CD8-positive, alpha-beta memory T cell (primary cell): Measurements from ENCODE around the gene BPNT1. TPM values are rescaled to one million over a fixed set of nuclear protein-coding genes. Genes with fewer than 3 reads are reported as not detected.

Experiments used
- CTCF ChIA-PET: fragments of 350-600 bp; sonication (Branson Sonifier 250); formaldehyde crosslinking; loops from one replicate; lab custom pipeline; 2021; ENCODE audit warnings: antibody characterized with exemption; lab: Charles Lee
- POLR2A ChIA-PET: fragments of 350-600 bp; sonication (Branson Sonifier 250); formaldehyde crosslinking; loops from one replicate; lab custom pipeline; 2021; ENCODE audit warnings: antibody characterized with exemption; lab: Charles Lee
- DNase-seq, 5 donors: peaks; one replicate each; pipeline versions ENCODE4 v3.0.0 to v3.0.0-alpha.2; 2020 to 2022; ENCODE audit warnings: mixed read lengths in 1 of 5
- H3K27ac ChIP-seq: one replicate; pipeline ENCODE4 v1.7.0; 2013; ENCODE audit warnings: low read depth, mild to moderate bottlenecking, low read length, moderate library complexity
- H3K27me3 ChIP-seq: 2 replicates; pipeline ENCODE4 v1.7.0; 2013; ENCODE audit warnings: low read length, mild to moderate bottlenecking; ENCODE audit not compliant: insufficient read depth, poor library complexity, severe bottlenecking
- H3K36me3 ChIP-seq: 2 replicates; pipeline ENCODE4 v1.7.0; 2013; ENCODE audit warnings: mild to moderate bottlenecking, low read length, moderate library complexity; ENCODE audit not compliant: insufficient read depth
- H3K4me1 ChIP-seq: 2 replicates; pipeline ENCODE4 v1.7.0; 2013; ENCODE audit warnings: mild to moderate bottlenecking, low read length, moderate library complexity; ENCODE audit not compliant: insufficient read depth
- H3K4me3 ChIP-seq: 2 replicates; pipeline ENCODE4 v1.7.0; 2013; ENCODE audit warnings: mild to moderate bottlenecking, low read length
- H3K9me3 ChIP-seq: 2 replicates; pipeline ENCODE4 v1.7.0; 2013; ENCODE audit warnings: mild to moderate bottlenecking, low read length
- H3K27ac Mint-ChIP-seq, 8 donors: one replicate each; pipeline ENCODE4 v1.8.0; 2020 to 2021; ENCODE audit warnings: mixed read lengths in 8 of 8, mild to moderate bottlenecking in 6 of 8, inconsistent platforms in 3 of 8, moderate library complexity in 3 of 8
- H3K27me3 Mint-ChIP-seq, 2 donors: one replicate each; pipeline ENCODE4 v1.8.0; 2020 to 2021; ENCODE audit warnings: mixed read lengths in 2 of 2, mild to moderate bottlenecking in 1 of 2, moderate library complexity in 1 of 2
- H3K36me3 Mint-ChIP-seq, 3 donors: one replicate each; pipeline ENCODE4 v1.8.0; 2020 to 2021; ENCODE audit warnings: mixed read lengths in 3 of 3, inconsistent platforms in 1 of 3, mild to moderate bottlenecking in 1 of 3
- H3K4me1 Mint-ChIP-seq, 3 donors: one replicate each; pipeline ENCODE4 v1.8.0; 2020 to 2021; ENCODE audit warnings: mixed read lengths in 3 of 3, inconsistent platforms in 1 of 3, mild to moderate bottlenecking in 1 of 3
- H3K4me3 Mint-ChIP-seq, 7 donors: one replicate each; pipeline ENCODE4 v1.8.0; 2020 to 2021; ENCODE audit warnings: mixed read lengths in 7 of 7, mild to moderate bottlenecking in 6 of 7, moderate library complexity in 4 of 7, inconsistent platforms in 2 of 7
- H3K9me3 Mint-ChIP-seq, 5 donors: one replicate each; pipeline ENCODE4 v1.8.0; 2020 to 2022; ENCODE audit warnings: mixed read lengths in 5 of 5, mild to moderate bottlenecking in 3 of 5, moderate library complexity in 2 of 5, inconsistent platforms in 1 of 5
- polyA plus RNA-seq: library from polyadenylated mRNA; unstranded; fragments of 300-500 nt; fragmentation: Illumina TruSeq; gene quantifications from one replicate; pipeline ENCODE4 v1.2.3, GENCODE V29; 2021
- total RNA-seq, 2 experiments: library from RNA; stranded (reverse); gene quantifications; one replicate each; pipeline ENCODE4 v1.2.3, GENCODE V29; 2021

Gene BPNT1
- total RNA-seq (10 to 100 TPM; 24.8 to 26.3 TPM), polyA plus RNA-seq (21.3 TPM)

- peak; percentile 97 to 98 (median 97) for DNase-seq
- Histone ChIP-seq H3K27me3 (no peaks in the 10 kb centered on the region), H3K36me3 (no peaks in the 10 kb centered on the region), H3K9me3 (no peaks in the 10 kb centered on the region), H3K4me1 (peaks cover 17% of the 10 kb centered on the region), H3K4me3 (peak within 1 kb of the TSS; percentile 71), H3K27ac (peak within 1 kb of the TSS; percentile 33)
- H3K36me3 Mint-ChIP-seq = peaks cover 0 to 6% (median 1%) of the 10 kb centered on the region in 3 donors
- peaks cover 18 to 46% (median 26%) of the 10 kb centered on the region in 3 donors for H3K4me1 Mint-ChIP-seq
- CTCF ChIA-PET = interaction anchor here (0.9 kb wide), 1 partner anchor 42 kb away, joined by 3 read pairs; no protein-coding TSS in a partner anchor
- POLR2A ChIA-PET = interaction anchor here (0.6 to 1.3 kb wide), 3 partner anchors 12 to 57 kb away, joined by 3 to 7 read pairs (median 7); partner anchors contain the start of gene EPRS1
- H3K27ac Mint-ChIP-seq = peak within 1 kb of the TSS; percentile 83 to 98 (median 93)
- no peaks in the 10 kb centered on the region for H3K27me3 Mint-ChIP-seq
- H3K9me3 Mint-ChIP-seq = no peaks in the 10 kb centered on the region
- peak within 1 kb of the TSS; percentile 91 to 99 (median 92) for H3K4me3 Mint-ChIP-seq
These were observed at the start of gene BPNT1 for GRCh38 chr1:220089650-220090556. BPNT1 (minus strand) TSS chr1:220089788; CDS start chr1:220079846, 9,942 bp downstream.

- H3K9me3 Mint-ChIP-seq = no peaks in the 10 kb centered on the region
- peak overlapping the region in 4 of 7 donors; percentile 4 to 56 (median 30) for H3K4me3 Mint-ChIP-seq
- peaks cover 4% of the 10 kb centered on the region for H3K4me1 ChIP-seq
- H3K27ac ChIP-seq = no peak overlapping the region
- H3K36me3 Mint-ChIP-seq = peaks cover 19 to 81% (median 28%) of the 10 kb centered on the region in 3 donors
- no peaks in the 10 kb centered on the region for H3K9me3 ChIP-seq
- peak in 2 of 5 donors; percentile 7 to 18 for DNase-seq
- ChIA-PET POLR2A (interaction anchor here (0.6 kb wide), 1 partner anchor 596 kb away, joined by 9 read pairs; no protein-coding TSS in a partner anchor), CTCF (interaction anchor here (1.2 kb wide), 1 partner anchor 12 kb away, joined by 3 read pairs; no protein-coding TSS in a partner anchor)
- no peak overlapping the region for H3K4me3 ChIP-seq
- no peaks in the 10 kb centered on the region for H3K27me3 Mint-ChIP-seq
- peaks cover 11 to 16% (median 11%) of the 10 kb centered on the region in 3 donors for H3K4me1 Mint-ChIP-seq
- no peaks in the 10 kb centered on the region for H3K27me3 ChIP-seq
- peak overlapping the region; percentile 64 to 93 (median 82) for H3K27ac Mint-ChIP-seq
- H3K36me3 ChIP-seq = peaks cover 27% of the 10 kb centered on the region
These were observed 47.6 kb upstream of the BPNT1 start for GRCh38 chr1:220137019-220137786.

- Mint-ChIP-seq H3K4me1 (peaks cover 11 to 18% (median 14%) of the 10 kb centered on the region in 3 donors), H3K4me3 (no peak overlapping the region), H3K27me3 (no peaks in the 10 kb centered on the region), H3K27ac (peak overlapping the region in 4 of 8 donors; percentile 12 to 64 (median 43)), H3K9me3 (no peaks in the 10 kb centered on the region), H3K36me3 (peaks cover 13 to 73% (median 23%) of the 10 kb centered on the region in 3 donors)
- Histone ChIP-seq H3K9me3 (no peaks in the 10 kb centered on the region), H3K27me3 (no peaks in the 10 kb centered on the region), H3K36me3 (peaks cover 29% of the 10 kb centered on the region), H3K4me1 (peaks cover 4% of the 10 kb centered on the region), H3K4me3 (no peak overlapping the region), H3K27ac (no peak overlapping the region)
- ChIA-PET POLR2A (no interaction called here), CTCF (interaction anchor here (1.2 kb wide), 1 partner anchor 10 kb away, joined by 3 read pairs; no protein-coding TSS in a partner anchor)
- no peak for DNase-seq
These were observed 46.2 kb upstream of the BPNT1 start for GRCh38 chr1:220135755-220136154.

GRCh38 chr1:220129479-220130210 is 40.1 kb upstream of the BPNT1 start:
- ChIA-PET CTCF (no interaction called here), POLR2A (no interaction called here)
- Histone ChIP-seq H3K36me3 (peaks cover 21% of the 10 kb centered on the region), H3K27me3 (no peaks in the 10 kb centered on the region), H3K27ac (no peak overlapping the region), H3K9me3 (no peaks in the 10 kb centered on the region), H3K4me3 (no peak overlapping the region), H3K4me1 (no peaks in the 10 kb centered on the region)
- Mint-ChIP-seq H3K36me3 (peaks cover 19 to 75% (median 32%) of the 10 kb centered on the region in 3 donors), H3K9me3 (peaks cover 0 to 5% (median 0%) of the 10 kb centered on the region in 5 donors), H3K4me3 (no peak overlapping the region), H3K27ac (peak overlapping the region in 1 of 8 donors; percentile 52), H3K27me3 (no peaks in the 10 kb centered on the region), H3K4me1 (peaks cover 4 to 11% (median 10%) of the 10 kb centered on the region in 3 donors)
- DNase-seq = no peak

- Mint-ChIP-seq H3K4me3 (no peak overlapping the region), H3K27ac (peak overlapping the region in 4 of 8 donors; percentile 3 to 74 (median 15)), H3K27me3 (no peaks in the 10 kb centered on the region), H3K36me3 (peaks cover 12 to 63% (median 21%) of the 10 kb centered on the region in 3 donors), H3K4me1 (peaks cover 5 to 14% (median 12%) of the 10 kb centered on the region in 3 donors), H3K9me3 (peaks cover 0 to 5% (median 0%) of the 10 kb centered on the region in 5 donors)
- ChIA-PET POLR2A (no interaction called here), CTCF (no interaction called here)
- DNase-seq = no peak
- no peaks in the 10 kb centered on the region for H3K4me1 ChIP-seq
- no peak overlapping the region for H3K4me3 ChIP-seq
- H3K27me3 ChIP-seq = no peaks in the 10 kb centered on the region
- no peak overlapping the region for H3K27ac ChIP-seq
- H3K9me3 ChIP-seq = no peaks in the 10 kb centered on the region
- peaks cover 17% of the 10 kb centered on the region for H3K36me3 ChIP-seq
These were observed 37.5 kb upstream of the BPNT1 start for GRCh38 chr1:220127076-220127475.

GRCh38 chr1:220124542-220124941 is 35.0 kb upstream of the BPNT1 start:
- Histone ChIP-seq H3K36me3 (peaks cover 11% of the 10 kb centered on the region), H3K27ac (no peak overlapping the region), H3K4me1 (no peaks in the 10 kb centered on the region), H3K27me3 (no peaks in the 10 kb centered on the region), H3K4me3 (no peak overlapping the region), H3K9me3 (no peaks in the 10 kb centered on the region)
- POLR2A ChIA-PET = no interaction called here
- Mint-ChIP-seq H3K27ac (peak overlapping the region in 5 of 8 donors; percentile 2 to 64 (median 7)), H3K4me3 (no peak overlapping the region), H3K4me1 (peaks cover 3 to 8% (median 6%) of the 10 kb centered on the region in 3 donors), H3K27me3 (no peaks in the 10 kb centered on the region), H3K36me3 (peaks cover 4 to 52% (median 10%) of the 10 kb centered on the region in 3 donors), H3K9me3 (peaks cover 0 to 4% (median 0%) of the 10 kb centered on the region in 5 donors)
- CTCF ChIA-PET = interaction anchor here (1.9 to 2.2 kb wide), 2 partner anchors 12 to 135 kb away, joined by 3 to 10 read pairs; no protein-coding TSS in a partner anchor
- DNase-seq = no peak

GRCh38 chr1:220123889-220124288 is 34.3 kb upstream of the BPNT1 start:
- POLR2A ChIA-PET = no interaction called here
- no peaks in the 10 kb centered on the region for H3K9me3 Mint-ChIP-seq

More at GRCh38 chr1:220123889-220124288, 34.3 kb upstream of the BPNT1 start:
- DNase-seq = no peak
- no peak overlapping the region for H3K4me3 ChIP-seq
- no peaks in the 10 kb centered on the region for H3K4me1 ChIP-seq
- Mint-ChIP-seq H3K4me1 (peaks cover 5 to 11% (median 5%) of the 10 kb centered on the region in 3 donors), H3K27ac (no peak overlapping the region), H3K36me3 (peaks cover 0 to 50% (median 5%) of the 10 kb centered on the region in 3 donors), H3K27me3 (no peaks in the 10 kb centered on the region), H3K4me3 (no peak overlapping the region)
- H3K27ac ChIP-seq = no peak overlapping the region
- no peaks in the 10 kb centered on the region for H3K9me3 ChIP-seq
- peaks cover 7% of the 10 kb centered on the region for H3K36me3 ChIP-seq
- CTCF ChIA-PET = interaction anchor here (1.9 to 2.2 kb wide), 2 partner anchors 11 to 135 kb away, joined by 3 to 10 read pairs; no protein-coding TSS in a partner anchor
- no peaks in the 10 kb centered on the region for H3K27me3 ChIP-seq
